Hepatocyte (in vitro differentiated cells): ENCODE measurements around the gene DRAP1.

ENCODE experiments used
- EZH2 ChIP-seq: fragments of 200-600 bp; sonication (generic); IDR thresholded peaks from 2 replicates; pipeline ENCODE4 v1.6.1; 2016; ENCODE audit warnings: antibody characterized with exemption, mild to moderate bottlenecking, borderline replicate concordance
- EZH2phosphoT487 ChIP-seq: fragments of 200-600 bp; sonication (generic); IDR thresholded peaks from one replicate; pipeline ENCODE4 v1.6.1; 2018; ENCODE audit warnings: antibody characterized with exemption, mild to moderate bottlenecking, low read depth, moderate library complexity; ENCODE audit not compliant: unreplicated experiment, severe bottlenecking
- TF ChIP-seq, protein P1 (sequence below): fragments of 200-600 bp; sonication (generic); IDR thresholded peaks from 2 replicates; pipeline ENCODE4 v1.5.1; 2016; ENCODE audit warnings: antibody characterized with exemption, mild to moderate bottlenecking; ENCODE audit not compliant: poor library complexity

DNA sequence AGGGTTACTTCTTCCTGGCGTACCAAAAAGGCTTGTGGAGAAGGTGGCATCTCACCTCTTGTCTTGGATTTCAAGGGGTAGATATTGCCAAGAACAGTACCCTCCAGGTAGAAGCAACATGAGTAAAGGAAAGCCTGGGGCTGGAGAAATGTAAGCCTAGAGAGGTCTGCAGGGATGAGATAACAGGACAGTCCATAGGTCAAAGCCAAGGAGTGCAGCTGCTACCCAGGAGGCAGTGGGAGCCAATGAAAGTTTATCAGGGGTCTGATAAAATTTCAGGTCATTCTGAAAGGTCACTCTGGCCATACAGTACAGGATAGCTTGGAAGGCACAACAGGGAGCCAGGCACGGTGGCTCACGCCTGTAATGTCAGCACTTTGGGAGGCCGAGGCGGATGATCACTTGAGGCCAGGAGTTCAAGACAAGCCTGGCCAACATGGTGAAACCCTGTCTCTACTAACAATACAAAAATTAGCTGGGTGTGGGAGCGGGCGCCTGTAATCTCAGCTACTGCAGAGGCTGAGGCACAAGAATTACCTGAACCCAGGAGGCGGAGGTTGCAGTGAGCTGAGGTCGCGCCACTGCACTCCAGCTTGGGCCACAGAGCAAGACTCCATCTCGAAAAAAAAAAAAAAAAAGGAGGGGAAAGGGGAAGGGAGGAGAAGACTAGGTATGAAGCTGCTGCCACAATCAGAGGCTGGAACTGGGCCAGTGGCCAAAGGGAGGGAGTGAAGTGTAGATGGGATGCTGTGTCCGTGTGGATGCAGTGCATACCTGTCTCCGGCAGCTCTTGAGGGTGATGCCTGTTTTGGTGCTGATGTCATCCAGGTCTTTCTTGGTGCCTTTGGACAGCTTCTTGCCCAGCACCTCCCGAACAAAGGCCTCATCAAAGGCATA lies 32.2 kb upstream of the DRAP1 start:
- TF ChIP-seq, protein P1, sequence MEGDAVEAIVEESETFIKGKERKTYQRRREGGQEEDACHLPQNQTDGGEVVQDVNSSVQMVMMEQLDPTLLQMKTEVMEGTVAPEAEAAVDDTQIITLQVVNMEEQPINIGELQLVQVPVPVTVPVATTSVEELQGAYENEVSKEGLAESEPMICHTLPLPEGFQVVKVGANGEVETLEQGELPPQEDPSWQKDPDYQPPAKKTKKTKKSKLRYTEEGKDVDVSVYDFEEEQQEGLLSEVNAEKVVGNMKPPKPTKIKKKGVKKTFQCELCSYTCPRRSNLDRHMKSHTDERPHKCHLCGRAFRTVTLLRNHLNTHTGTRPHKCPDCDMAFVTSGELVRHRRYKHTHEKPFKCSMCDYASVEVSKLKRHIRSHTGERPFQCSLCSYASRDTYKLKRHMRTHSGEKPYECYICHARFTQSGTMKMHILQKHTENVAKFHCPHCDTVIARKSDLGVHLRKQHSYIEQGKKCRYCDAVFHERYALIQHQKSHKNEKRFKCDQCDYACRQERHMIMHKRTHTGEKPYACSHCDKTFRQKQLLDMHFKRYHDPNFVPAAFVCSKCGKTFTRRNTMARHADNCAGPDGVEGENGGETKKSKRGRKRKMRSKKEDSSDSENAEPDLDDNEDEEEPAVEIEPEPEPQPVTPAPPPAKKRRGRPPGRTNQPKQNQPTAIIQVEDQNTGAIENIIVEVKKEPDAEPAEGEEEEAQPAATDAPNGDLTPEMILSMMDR: no peak
- no peak for TF ChIP-seq EZH2phosphoT487
- no peak for TF ChIP-seq EZH2
